ENCODE measurements around the gene PTPRD.

PTPRD gene

DNA sequence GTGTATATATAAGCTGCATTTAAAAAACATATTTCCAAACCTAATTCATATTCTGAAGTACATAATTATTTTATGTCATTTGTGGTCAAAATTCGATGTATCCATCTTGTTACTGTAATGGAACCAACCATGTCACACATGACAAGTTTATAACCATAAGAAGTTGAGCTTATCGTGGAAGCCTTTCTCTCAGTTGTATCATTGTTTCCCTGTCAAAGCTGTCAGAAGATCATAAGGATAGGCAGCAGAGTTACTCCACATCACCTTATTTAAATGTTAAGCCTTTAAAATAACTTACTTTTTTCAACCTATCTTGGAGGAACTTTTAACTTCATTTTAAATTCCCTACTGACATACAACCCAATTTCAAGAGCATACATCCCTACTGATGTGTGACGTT, 841.5 kb downstream of the PTPRD start:
- no peak overlapping the region for H3K27ac Mint-ChIP-seq (ENCODE audit: low read depth)
- no peaks in the 10 kb centered on the region for H3K4me1 Mint-ChIP-seq
- DNase-seq (ENCODE audit: low spot score in 2 of 2), result no peak
- no peak for ATAC-seq (replicated peaks; ENCODE audit: extremely low read depth, poor library complexity, severe bottlenecking)
- no peak overlapping the region for H3K4me3 Mint-ChIP-seq
- H3K9me3 Mint-ChIP-seq, result peaks cover 4% of the 10 kb centered on the region
- no peaks in the 10 kb centered on the region for H3K27me3 Mint-ChIP-seq
- H3K36me3 Mint-ChIP-seq (ENCODE audit: insufficient read depth), result no peaks in the 10 kb centered on the region

DNA sequence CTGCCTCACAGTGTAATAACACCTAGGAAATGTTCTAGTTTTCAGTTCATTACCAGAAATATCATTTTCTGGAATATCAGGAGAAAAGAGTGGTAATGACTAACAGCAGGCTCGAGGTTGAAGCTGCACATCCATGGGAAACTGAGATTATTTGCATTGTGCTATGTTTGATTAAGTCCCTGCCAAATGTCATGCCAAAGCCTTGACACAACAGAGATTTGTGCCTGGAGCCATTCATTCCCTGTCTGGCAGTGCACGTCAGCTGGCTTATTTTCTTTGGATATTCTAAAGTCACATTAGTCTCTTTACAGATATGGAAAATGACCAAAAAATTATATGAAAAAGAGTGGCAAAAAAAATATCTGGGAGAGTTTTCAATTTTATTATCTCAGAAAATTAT, 848.0 kb downstream of the PTPRD start:
- no peaks in the 10 kb centered on the region for H3K27me3 Mint-ChIP-seq
- no peak for ATAC-seq (replicated peaks; ENCODE audit: extremely low read depth, poor library complexity, severe bottlenecking)

GRCh38 chr9:9754186-9754585, 858.6 kb downstream of the PTPRD start:
- no peak overlapping the region for H3K4me3 Mint-ChIP-seq
- DNase-seq (ENCODE audit: low spot score in 2 of 2) (no peak), ATAC-seq (replicated peaks; ENCODE audit: extremely low read depth, poor library complexity, severe bottlenecking) (no peak)
- H3K27ac Mint-ChIP-seq (ENCODE audit: low read depth), result no peak overlapping the region
- no peaks in the 10 kb centered on the region for H3K27me3 Mint-ChIP-seq
- peaks cover 5% of the 10 kb centered on the region for H3K9me3 Mint-ChIP-seq
- no peaks in the 10 kb centered on the region for H3K36me3 Mint-ChIP-seq (ENCODE audit: insufficient read depth)
- H3K4me1 Mint-ChIP-seq, result no peaks in the 10 kb centered on the region

More for the DNA sequence above, 848.0 kb downstream of the PTPRD start:
- H3K36me3 Mint-ChIP-seq (ENCODE audit: insufficient read depth), result no peaks in the 10 kb centered on the region
- H3K9me3 Mint-ChIP-seq, result peaks cover 14% of the 10 kb centered on the region
- no peak overlapping the region for H3K27ac Mint-ChIP-seq (ENCODE audit: low read depth)
- no peaks in the 10 kb centered on the region for H3K4me1 Mint-ChIP-seq
- H3K4me3 Mint-ChIP-seq, result no peak overlapping the region
- no peak for DNase-seq (ENCODE audit: low spot score in 2 of 2)

GRCh38 chr9:9753266-9753665, 859.5 kb downstream of the PTPRD start:
- H3K4me3 Mint-ChIP-seq, result no peak overlapping the region

GRCh38 chr9:9752722-9753121, 860.1 kb downstream of the PTPRD start:
- H3K36me3 Mint-ChIP-seq (ENCODE audit: insufficient read depth), result no peaks in the 10 kb centered on the region
- no peaks in the 10 kb centered on the region for H3K4me1 Mint-ChIP-seq
- no peak for DNase-seq (ENCODE audit: low spot score in 2 of 2)
- peaks cover 5% of the 10 kb centered on the region for H3K9me3 Mint-ChIP-seq
- H3K27me3 Mint-ChIP-seq, result no peaks in the 10 kb centered on the region
- H3K27ac Mint-ChIP-seq (ENCODE audit: low read depth), result no peak overlapping the region
- no peak overlapping the region for H3K4me3 Mint-ChIP-seq
- ATAC-seq (replicated peaks; ENCODE audit: extremely low read depth, poor library complexity, severe bottlenecking), result no peak

More at GRCh38 chr9:9753266-9753665, 859.5 kb downstream of the PTPRD start:
- H3K36me3 Mint-ChIP-seq (ENCODE audit: insufficient read depth), result no peaks in the 10 kb centered on the region
- H3K9me3 Mint-ChIP-seq, result peaks cover 5% of the 10 kb centered on the region
- H3K27me3 Mint-ChIP-seq, result no peaks in the 10 kb centered on the region
- ATAC-seq (replicated peaks; ENCODE audit: extremely low read depth, poor library complexity, severe bottlenecking), result no peak
- no peak overlapping the region for H3K27ac Mint-ChIP-seq (ENCODE audit: low read depth)
- DNase-seq (ENCODE audit: low spot score in 2 of 2), result no peak
- H3K4me1 Mint-ChIP-seq, result no peaks in the 10 kb centered on the region

DNA sequence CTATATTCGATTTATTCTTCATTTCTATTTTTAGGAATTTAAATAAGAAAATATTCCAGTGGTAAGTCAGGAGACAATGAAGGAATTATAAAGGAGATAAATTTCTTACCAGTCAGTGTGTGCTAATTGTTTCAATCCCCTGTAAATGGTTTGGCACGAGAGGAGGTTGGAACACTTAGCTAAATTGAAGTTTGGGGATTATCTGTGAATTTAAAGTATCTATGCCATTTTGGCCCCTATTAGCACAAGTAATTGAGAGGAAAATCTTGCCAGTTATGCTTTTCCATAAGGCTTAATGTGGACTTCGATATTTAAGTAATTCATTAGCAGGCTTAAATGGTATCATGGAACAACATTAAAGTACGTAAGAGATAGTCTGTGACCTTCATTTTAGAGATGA, 860.8 kb downstream of the PTPRD start:
- H3K36me3 Mint-ChIP-seq (ENCODE audit: insufficient read depth), result no peaks in the 10 kb centered on the region
- H3K4me1 Mint-ChIP-seq, result no peaks in the 10 kb centered on the region
- H3K4me3 Mint-ChIP-seq, result no peak overlapping the region
- ATAC-seq (replicated peaks; ENCODE audit: extremely low read depth, poor library complexity, severe bottlenecking) (no peak), DNase-seq (ENCODE audit: low spot score in 2 of 2) (no peak)
- H3K27me3 Mint-ChIP-seq, result no peaks in the 10 kb centered on the region
- H3K27ac Mint-ChIP-seq (ENCODE audit: low read depth), result no peak overlapping the region
- peaks cover 5% of the 10 kb centered on the region for H3K9me3 Mint-ChIP-seq

DNA sequence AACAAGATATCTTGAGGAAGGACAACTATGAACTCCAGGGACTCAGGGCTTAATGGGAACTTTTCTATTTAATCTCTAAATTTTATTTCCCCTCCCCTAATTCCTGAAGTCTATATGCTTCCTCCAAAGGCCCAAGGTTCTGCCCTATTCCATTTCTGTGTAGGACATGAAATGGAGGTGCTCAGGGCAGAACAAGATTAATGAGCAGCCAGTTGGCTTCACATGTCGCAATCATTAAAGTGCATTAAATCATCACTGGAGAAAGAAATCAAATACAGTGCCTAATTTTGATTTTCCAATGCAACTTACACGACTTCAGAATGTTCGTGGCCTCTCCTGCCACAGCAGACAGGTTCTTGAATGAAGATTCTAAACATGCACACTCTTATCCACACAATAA, 862.1 kb downstream of the PTPRD start:
- H3K27ac Mint-ChIP-seq (ENCODE audit: low read depth), result no peak overlapping the region
- H3K27me3 Mint-ChIP-seq, result no peaks in the 10 kb centered on the region
- ATAC-seq (replicated peaks; ENCODE audit: extremely low read depth, poor library complexity, severe bottlenecking) (no peak), DNase-seq (ENCODE audit: low spot score in 2 of 2) (no peak)
- no peaks in the 10 kb centered on the region for H3K4me1 Mint-ChIP-seq
- H3K4me3 Mint-ChIP-seq, result no peak overlapping the region
- H3K36me3 Mint-ChIP-seq (ENCODE audit: insufficient read depth), result no peaks in the 10 kb centered on the region
- H3K9me3 Mint-ChIP-seq, result peaks cover 12% of the 10 kb centered on the region

DNA sequence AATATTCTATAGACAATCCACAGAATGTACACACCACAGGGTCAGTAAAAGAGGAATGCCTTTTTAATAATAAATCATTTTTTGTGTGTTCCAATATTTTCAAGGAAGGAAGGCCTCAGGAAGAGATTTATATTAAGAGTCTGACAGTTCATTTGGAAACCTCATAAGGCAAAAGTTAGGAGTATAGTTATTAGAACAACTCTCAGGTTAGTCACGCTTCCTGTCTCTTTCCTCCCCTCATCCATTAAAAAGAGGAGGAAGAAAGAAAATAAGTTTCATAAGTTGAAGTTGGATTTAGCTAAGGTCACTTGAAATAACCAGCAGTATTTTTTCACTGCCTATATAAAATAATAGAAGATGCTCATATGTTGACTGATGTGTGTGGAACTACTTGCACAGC, 863.2 kb downstream of the PTPRD start:
- no peaks in the 10 kb centered on the region for H3K4me1 Mint-ChIP-seq
- ATAC-seq (replicated peaks; ENCODE audit: extremely low read depth, poor library complexity, severe bottlenecking) (no peak), DNase-seq (ENCODE audit: low spot score in 2 of 2) (no peak)
- H3K4me3 Mint-ChIP-seq, result no peak overlapping the region
- no peak overlapping the region for H3K27ac Mint-ChIP-seq (ENCODE audit: low read depth)
- H3K36me3 Mint-ChIP-seq (ENCODE audit: insufficient read depth), result no peaks in the 10 kb centered on the region
- H3K9me3 Mint-ChIP-seq, result peaks cover 12% of the 10 kb centered on the region
- no peaks in the 10 kb centered on the region for H3K27me3 Mint-ChIP-seq

- H3K27ac Mint-ChIP-seq (ENCODE audit: low read depth), result no peak overlapping the region
- H3K4me1 Mint-ChIP-seq, result no peaks in the 10 kb centered on the region
- H3K27me3 Mint-ChIP-seq, result no peaks in the 10 kb centered on the region
- H3K9me3 Mint-ChIP-seq, result peaks cover 12% of the 10 kb centered on the region
- no peaks in the 10 kb centered on the region for H3K36me3 Mint-ChIP-seq (ENCODE audit: insufficient read depth)
- no peak for DNase-seq (ENCODE audit: low spot score in 2 of 2)
- no peak overlapping the region for H3K4me3 Mint-ChIP-seq
- ATAC-seq (replicated peaks; ENCODE audit: extremely low read depth, poor library complexity, severe bottlenecking), result no peak
Measured at GRCh38 chr9:9747787-9748186, 865.0 kb downstream of the PTPRD start.

- Mint-ChIP-seq H3K36me3 (ENCODE audit: insufficient read depth) (no peaks in the 10 kb centered on the region), H3K4me3 (no peak overlapping the region), H3K9me3 (peaks cover 11% of the 10 kb centered on the region), H3K4me1 (no peaks in the 10 kb centered on the region), H3K27me3 (no peaks in the 10 kb centered on the region), H3K27ac (ENCODE audit: low read depth) (no peak overlapping the region)
- ATAC-seq (replicated peaks; ENCODE audit: extremely low read depth, poor library complexity, severe bottlenecking) (no peak), DNase-seq (ENCODE audit: low spot score in 2 of 2) (no peak)
Measured at GRCh38 chr9:9746826-9747225, 866.0 kb downstream of the PTPRD start.

DNA sequence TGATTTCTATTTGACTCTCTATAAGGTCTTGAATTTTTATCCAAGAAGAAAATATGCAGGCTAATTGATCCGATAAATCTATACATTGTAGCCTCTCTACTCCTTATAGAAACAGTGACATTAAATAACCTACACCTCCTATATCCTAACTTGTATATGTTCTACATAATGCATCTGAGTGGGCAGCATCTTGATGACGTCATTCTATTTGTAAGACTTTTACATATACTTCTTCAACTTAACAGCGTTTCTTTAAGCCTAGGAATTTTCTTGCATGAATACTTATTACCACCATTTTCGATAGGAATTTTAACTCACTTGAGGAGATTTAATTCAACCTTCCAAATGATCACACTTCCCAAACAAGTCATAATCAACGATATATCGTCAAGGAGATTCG, 869.0 kb downstream of the PTPRD start:
- H3K27me3 Mint-ChIP-seq, result no peaks in the 10 kb centered on the region
- no peak overlapping the region for H3K4me3 Mint-ChIP-seq
- ATAC-seq (replicated peaks; ENCODE audit: extremely low read depth, poor library complexity, severe bottlenecking) (no peak), DNase-seq (ENCODE audit: low spot score in 2 of 2) (no peak)
- H3K4me1 Mint-ChIP-seq, result no peaks in the 10 kb centered on the region
- no peak overlapping the region for H3K27ac Mint-ChIP-seq (ENCODE audit: low read depth)
- H3K9me3 Mint-ChIP-seq, result peaks cover 12% of the 10 kb centered on the region
- H3K36me3 Mint-ChIP-seq (ENCODE audit: insufficient read depth), result no peaks in the 10 kb centered on the region

- H3K9me3 Mint-ChIP-seq, result peaks cover 15% of the 10 kb centered on the region
- ATAC-seq (replicated peaks; ENCODE audit: extremely low read depth, poor library complexity, severe bottlenecking) (no peak), DNase-seq (ENCODE audit: low spot score in 2 of 2) (no peak)
- H3K27me3 Mint-ChIP-seq, result no peaks in the 10 kb centered on the region
- H3K36me3 Mint-ChIP-seq (ENCODE audit: insufficient read depth), result no peaks in the 10 kb centered on the region
- no peak overlapping the region for H3K4me3 Mint-ChIP-seq
- no peak overlapping the region for H3K27ac Mint-ChIP-seq (ENCODE audit: low read depth)
- no peaks in the 10 kb centered on the region for H3K4me1 Mint-ChIP-seq
Measured at GRCh38 chr9:9730174-9730573, 882.6 kb downstream of the PTPRD start.

DNA sequence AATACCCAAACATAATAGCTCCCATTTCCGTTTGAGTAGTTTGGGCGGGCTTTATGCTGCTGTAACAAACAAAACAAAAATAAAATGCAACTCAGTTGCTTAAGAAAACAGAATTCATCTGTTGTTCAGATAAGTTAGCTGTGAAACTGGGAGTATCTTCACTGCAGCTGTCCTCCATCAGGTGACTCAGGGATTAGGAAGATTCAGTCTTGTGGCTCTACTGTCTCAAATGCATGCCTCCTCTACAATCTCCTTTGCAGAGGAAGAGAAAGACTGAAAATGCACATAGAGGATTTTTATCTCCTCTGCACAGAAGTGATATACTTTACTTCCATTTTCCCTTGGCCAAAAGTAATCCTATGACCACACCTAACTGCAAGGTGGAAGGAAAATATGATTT, 883.7 kb downstream of the PTPRD start:
- H3K36me3 Mint-ChIP-seq (ENCODE audit: insufficient read depth), result no peaks in the 10 kb centered on the region
- DNase-seq (ENCODE audit: low spot score in 2 of 2) (no peak), ATAC-seq (replicated peaks; ENCODE audit: extremely low read depth, poor library complexity, severe bottlenecking) (no peak)
- H3K4me3 Mint-ChIP-seq, result no peak overlapping the region
- H3K27me3 Mint-ChIP-seq, result no peaks in the 10 kb centered on the region
- H3K9me3 Mint-ChIP-seq, result peaks cover 17% of the 10 kb centered on the region
- H3K27ac Mint-ChIP-seq (ENCODE audit: low read depth), result no peak overlapping the region
- no peaks in the 10 kb centered on the region for H3K4me1 Mint-ChIP-seq
